A549 (cell line): ENCODE measurements around the gene ANKRD9.

Source experiments
- CEBPB ChIP-seq, 2 experiments: fragments of >200 bp in 1 of 2; sonication (Bioruptor Twin) in 1 of 2; formaldehyde crosslinking in 1 of 2; IDR thresholded peaks; 2 replicates each; pipeline ENCODE4 v1.6.1; 2012 to 2016
- CHD2 ChIP-seq: fragments of 150-350 bp; IDR thresholded peaks from 2 replicates; pipeline ENCODE4 v1.6.1; 2014; ENCODE audit warnings: low read length; ENCODE audit not compliant: partially characterized antibody
- CHD4 ChIP-seq: fragments of 200-600 bp; sonication (generic); IDR thresholded peaks from 2 replicates; pipeline ENCODE4 v1.6.1; 2016; ENCODE audit warnings: antibody characterized with exemption, mild to moderate bottlenecking, borderline replicate concordance
- CTCF ChIP-seq: fragments of >200 bp; sonication (Bioruptor Twin); formaldehyde crosslinking; IDR thresholded peaks from 3 replicates; pipeline ENCODE4 v1.5.1; 2016
- EHMT2 ChIP-seq: fragments of 200-600 bp; sonication (generic); IDR thresholded peaks from 2 replicates; pipeline ENCODE4 v1.6.1; 2016; ENCODE audit warnings: antibody characterized with exemption, low read depth, mild to moderate bottlenecking, moderate library complexity
- EP300 ChIP-seq, 2 experiments: fragments of >200 bp; sonication (Bioruptor Twin); formaldehyde crosslinking; IDR thresholded peaks; 2 replicates in 1 of 2; 3 replicates in 1 of 2; pipeline ENCODE4 v1.6.1; 2016 to 2017
- JUN ChIP-seq, 2 experiments: fragments of >200 bp; sonication (Bioruptor Twin); formaldehyde crosslinking; IDR thresholded peaks; 2 replicates in 1 of 2; 3 replicates in 1 of 2; pipeline ENCODE4 v1.6.1; 2016 to 2017
- KDM5A ChIP-seq: fragments of 200-600 bp; sonication (generic); IDR thresholded peaks from 2 replicates; pipeline ENCODE4 v1.6.1; 2016; ENCODE audit warnings: antibody characterized with exemption, mild to moderate bottlenecking
- RAD21 ChIP-seq, 2 experiments: fragments of >200 bp in 1 of 2; sonication (Bioruptor Twin) in 1 of 2; formaldehyde crosslinking in 1 of 2; IDR thresholded peaks in 1 of 2; conservative IDR thresholded peaks in 1 of 2; 2 replicates in 1 of 2; 3 replicates in 1 of 2; pipeline ENCODE4 v1.6.1; 2012 to 2018; ENCODE audit warnings: inconsistent platforms in 1 of 2
- RFX5 ChIP-seq: fragments of 450-650 bp; IDR thresholded peaks from 2 replicates; pipeline ENCODE4 v1.7.1; 2014; ENCODE audit warnings: antibody characterized with exemption, mild to moderate bottlenecking, moderate library complexity
- SMC3 ChIP-seq: fragments of >200 bp; sonication (Bioruptor Twin); formaldehyde crosslinking; IDR thresholded peaks from 3 replicates; pipeline ENCODE4 v1.6.1; 2018; ENCODE audit warnings: inconsistent platforms
- SREBF2 ChIP-seq: fragments of 450-650 bp; IDR thresholded peaks from 2 replicates; pipeline ENCODE4 v1.6.1; 2014; ENCODE audit warnings: mild to moderate bottlenecking, moderate library complexity
- TF ChIP-seq, protein P1 (sequence below): fragments of 200-600 bp; sonication (generic); IDR thresholded peaks from 2 replicates; pipeline ENCODE4 v1.6.1; 2016; ENCODE audit warnings: antibody characterized with exemption, mild to moderate bottlenecking, moderate library complexity

- TF ChIP-seq CTCF (peak; percentile 99), CEBPB (IDR thresholded peaks at IDR 0.05) (no peak), SMC3 (peak; percentile 92), CHD2 (no peak), EP300 (IDR thresholded peaks at IDR 0.05) (no peak), RFX5 (no peak), CHD4 (no peak), SREBF2 (no peak), EHMT2 (no peak), RAD21 (conservative IDR thresholded peaks at IDR 0.05 in 1 of 2, IDR thresholded peaks at IDR 0.05 in 1 of 2) (peak; percentile 62 to 95), KDM5A (no peak), JUN (IDR thresholded peaks at IDR 0.05) (peak in 1 of 2 experiments; percentile 33; a peak in 1 of 5 replicates)
- TF ChIP-seq, protein P1, sequence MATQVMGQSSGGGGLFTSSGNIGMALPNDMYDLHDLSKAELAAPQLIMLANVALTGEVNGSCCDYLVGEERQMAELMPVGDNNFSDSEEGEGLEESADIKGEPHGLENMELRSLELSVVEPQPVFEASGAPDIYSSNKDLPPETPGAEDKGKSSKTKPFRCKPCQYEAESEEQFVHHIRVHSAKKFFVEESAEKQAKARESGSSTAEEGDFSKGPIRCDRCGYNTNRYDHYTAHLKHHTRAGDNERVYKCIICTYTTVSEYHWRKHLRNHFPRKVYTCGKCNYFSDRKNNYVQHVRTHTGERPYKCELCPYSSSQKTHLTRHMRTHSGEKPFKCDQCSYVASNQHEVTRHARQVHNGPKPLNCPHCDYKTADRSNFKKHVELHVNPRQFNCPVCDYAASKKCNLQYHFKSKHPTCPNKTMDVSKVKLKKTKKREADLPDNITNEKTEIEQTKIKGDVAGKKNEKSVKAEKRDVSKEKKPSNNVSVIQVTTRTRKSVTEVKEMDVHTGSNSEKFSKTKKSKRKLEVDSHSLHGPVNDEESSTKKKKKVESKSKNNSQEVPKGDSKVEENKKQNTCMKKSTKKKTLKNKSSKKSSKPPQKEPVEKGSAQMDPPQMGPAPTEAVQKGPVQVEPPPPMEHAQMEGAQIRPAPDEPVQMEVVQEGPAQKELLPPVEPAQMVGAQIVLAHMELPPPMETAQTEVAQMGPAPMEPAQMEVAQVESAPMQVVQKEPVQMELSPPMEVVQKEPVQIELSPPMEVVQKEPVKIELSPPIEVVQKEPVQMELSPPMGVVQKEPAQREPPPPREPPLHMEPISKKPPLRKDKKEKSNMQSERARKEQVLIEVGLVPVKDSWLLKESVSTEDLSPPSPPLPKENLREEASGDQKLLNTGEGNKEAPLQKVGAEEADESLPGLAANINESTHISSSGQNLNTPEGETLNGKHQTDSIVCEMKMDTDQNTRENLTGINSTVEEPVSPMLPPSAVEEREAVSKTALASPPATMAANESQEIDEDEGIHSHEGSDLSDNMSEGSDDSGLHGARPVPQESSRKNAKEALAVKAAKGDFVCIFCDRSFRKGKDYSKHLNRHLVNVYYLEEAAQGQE: no peak
These were observed 7.2 kb upstream of the ANKRD9 start for GRCh38 chr14:102516531-102517391.
